GM18505 (cell line): ENCODE measurements around the gene SCGB1D4.

Source experiments
- ATAC-seq: cut with Tn5 transposase; IDR thresholded peaks from one replicate; pipeline ENCODE4 v1.9.1; 2021; ENCODE audit not compliant: unreplicated experiment
- POLR2A ChIP-seq: IDR thresholded peaks from 4 replicates; pipeline ENCODE4 v1.6.1; 2011; ENCODE audit warnings: borderline replicate concordance; ENCODE audit not compliant: insufficient read depth, insufficient read length; ENCODE audit errors: extremely low read depth

Gene SCGB1D4

GRCh38 chr11:62264004-62264403, 34.9 kb downstream of the SCGB1D4 start:
- ATAC-seq = no peak

GRCh38 chr11:62260261-62260953, 38.5 kb downstream of the SCGB1D4 start:
- TF ChIP-seq POLR2A = no peak
- ATAC-seq = no peak

More at GRCh38 chr11:62264004-62264403, 34.9 kb downstream of the SCGB1D4 start:
- no peak for TF ChIP-seq POLR2A

GRCh38 chr11:62256281-62256680, 42.6 kb downstream of the SCGB1D4 start:
- no peak for TF ChIP-seq POLR2A
- ATAC-seq = no peak

- no peak for ATAC-seq
- no peak for TF ChIP-seq POLR2A
Observed at GRCh38 chr11:62253999-62254542, 44.8 kb downstream of the SCGB1D4 start.

- no peak for ATAC-seq
- TF ChIP-seq POLR2A = no peak
Observed at GRCh38 chr11:62251698-62252097, 47.2 kb downstream of the SCGB1D4 start.
